Activated naive CD8-positive, alpha-beta T cell treated with anti-CD3 and anti-CD28 coated beads, Interleukin-2, amount 50 U/mL, for 24 hours (primary cell): ENCODE results near the gene TPRKB.
"Not testable (repeated sequence)": the region's sequence is repeated elsewhere in the genome, so short reads cannot be mapped to it uniquely, and the experiment has no call there.

Experiments
- ATAC-seq: fragments of 150-1000 bp; cut with Tn5 transposase; one replicate; pipeline ENCODE4 v1.10.0; 2021
- DNase-seq: peaks from one replicate; pipeline ENCODE4 v3.0.0; 2021
- H3K27ac Mint-ChIP-seq: one replicate; pipeline ENCODE4 v1.8.0; 2021; ENCODE audit warnings: mild to moderate bottlenecking, mixed read lengths
- H3K27me3 Mint-ChIP-seq: one replicate; pipeline ENCODE4 v1.8.0; 2021; ENCODE audit warnings: mixed read lengths
- H3K36me3 Mint-ChIP-seq: one replicate; pipeline ENCODE4 v1.8.0; 2021; ENCODE audit warnings: low read depth, mixed read lengths
- H3K4me1 Mint-ChIP-seq: one replicate; pipeline ENCODE4 v1.8.0; 2021; ENCODE audit warnings: mixed read lengths
- H3K4me3 Mint-ChIP-seq: one replicate; pipeline ENCODE4 v1.8.0; 2021; ENCODE audit warnings: mild to moderate bottlenecking, moderate library complexity, mixed read lengths
- H3K9me3 Mint-ChIP-seq: one replicate; pipeline ENCODE4 v1.8.0; 2021; ENCODE audit warnings: mixed read lengths

TPRKB gene

DNA sequence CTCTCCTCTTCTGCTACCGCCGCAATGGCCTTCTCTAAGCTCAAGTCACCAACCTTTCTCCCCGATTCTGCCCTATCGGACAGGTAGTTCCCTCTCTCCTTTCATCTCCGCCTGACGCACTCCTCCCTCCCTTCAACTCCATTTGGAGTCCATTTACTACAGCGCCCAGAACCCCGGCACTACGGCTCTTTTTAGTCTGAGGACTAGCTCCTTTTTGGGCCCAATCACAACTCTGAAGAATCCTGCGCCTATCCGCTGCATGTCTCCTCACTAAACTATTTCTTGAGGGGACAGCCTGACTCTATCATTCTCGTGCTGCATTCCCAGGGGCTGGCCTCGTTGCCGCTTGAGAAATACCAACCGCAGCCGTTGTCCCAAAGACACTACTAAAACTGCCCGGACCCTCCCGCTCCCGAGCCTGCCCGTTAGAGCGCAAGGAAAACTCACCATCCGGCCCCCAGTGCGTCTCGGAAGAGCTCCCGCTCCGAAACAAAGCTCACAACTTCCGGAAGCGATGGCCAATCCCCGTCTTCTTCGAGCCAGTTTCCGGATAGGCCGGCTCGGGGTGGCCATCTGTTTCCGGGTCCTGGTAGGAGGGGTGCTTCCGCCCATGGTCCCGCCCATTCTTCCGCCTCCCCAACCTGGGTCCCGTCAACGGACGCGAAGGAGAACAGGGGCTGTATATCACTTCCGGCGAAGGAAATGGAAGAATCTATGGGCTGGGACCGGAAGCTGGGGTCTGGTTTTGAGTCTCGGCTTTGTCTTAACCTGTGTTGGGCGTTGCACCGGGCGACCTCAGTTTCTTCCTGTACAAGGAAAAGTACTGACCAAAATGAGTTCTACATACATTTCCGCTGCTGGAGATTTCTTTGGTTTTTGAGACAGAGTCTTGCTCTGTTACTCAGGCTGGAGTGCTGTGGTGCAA lies at the start of gene TPRKB:
TPRKB (minus strand) TSS at position 491 of the 925 bp plus-strand sequence. CDS start 2,776 bp downstream, outside the sequence.
- DNase-seq: peak; percentile 94
- H3K36me3 Mint-ChIP-seq: peaks cover 28% of the 10 kb centered on the region

DNA sequence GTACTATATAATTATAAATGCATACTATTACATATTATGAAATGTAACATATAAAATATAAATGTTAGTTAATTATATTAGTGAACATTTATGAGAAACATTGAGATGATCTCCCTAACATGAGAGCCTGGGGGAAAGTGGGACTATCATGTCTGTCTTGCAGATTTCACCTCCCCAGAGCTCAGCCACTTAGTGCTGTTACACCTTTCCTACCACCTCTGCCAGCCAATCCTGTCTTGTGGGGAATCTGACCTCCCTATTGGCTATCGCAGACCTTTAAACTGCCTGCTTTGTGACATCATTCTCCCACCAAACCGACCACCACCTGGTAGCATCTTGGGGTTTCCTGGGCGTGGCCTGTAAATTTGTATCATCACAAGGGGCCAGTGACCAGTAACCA lies 46.7 kb upstream of the TPRKB start, which contains the start of gene C2orf78:
C2orf78 (plus strand) TSS at position 301 of the 400 bp plus-strand sequence. CDS start 127 bp downstream, outside the sequence.
- not testable (repeated sequence) for H3K27me3 Mint-ChIP-seq, ATAC-seq, H3K27ac Mint-ChIP-seq, H3K4me3 Mint-ChIP-seq, H3K9me3 Mint-ChIP-seq, H3K36me3 Mint-ChIP-seq, H3K4me1 Mint-ChIP-seq, DNase-seq

More for the DNA sequence above, at the start of gene TPRKB:
- peak within 1 kb of the TSS; percentile 99 for H3K4me3 Mint-ChIP-seq
- peak; percentile 99 for ATAC-seq
- H3K27ac Mint-ChIP-seq: peak within 1 kb of the TSS; percentile 81
- H3K27me3 Mint-ChIP-seq: no peaks in the 10 kb centered on the region
- H3K9me3 Mint-ChIP-seq: peaks cover 5% of the 10 kb centered on the region
- peaks cover 21% of the 10 kb centered on the region for H3K4me1 Mint-ChIP-seq

DNA sequence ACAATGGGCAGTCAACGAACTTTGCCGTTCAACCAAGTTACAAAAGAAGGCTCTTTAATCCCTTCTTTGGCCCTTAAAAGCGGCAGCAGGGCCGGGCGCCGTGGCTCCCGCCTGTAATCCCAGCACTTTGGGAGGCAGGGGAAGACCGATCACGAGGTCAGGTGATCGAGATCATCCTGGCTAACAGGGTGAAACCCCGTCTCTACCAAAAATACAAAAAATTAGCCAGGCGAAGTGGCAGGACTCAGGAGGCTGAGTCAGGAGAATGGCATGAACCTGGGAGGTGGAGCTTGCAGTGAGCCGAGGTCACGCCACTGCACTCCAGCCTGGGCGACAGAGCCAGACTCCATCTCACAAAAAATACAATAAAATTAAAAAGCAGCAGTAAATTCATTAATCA lies 46.3 kb upstream of the TPRKB start:
- not testable (repeated sequence) for DNase-seq, ATAC-seq, H3K4me3 Mint-ChIP-seq, H3K9me3 Mint-ChIP-seq, H3K27me3 Mint-ChIP-seq, H3K36me3 Mint-ChIP-seq, H3K27ac Mint-ChIP-seq
- peaks cover 13% of the 10 kb centered on the region for H3K4me1 Mint-ChIP-seq

DNA sequence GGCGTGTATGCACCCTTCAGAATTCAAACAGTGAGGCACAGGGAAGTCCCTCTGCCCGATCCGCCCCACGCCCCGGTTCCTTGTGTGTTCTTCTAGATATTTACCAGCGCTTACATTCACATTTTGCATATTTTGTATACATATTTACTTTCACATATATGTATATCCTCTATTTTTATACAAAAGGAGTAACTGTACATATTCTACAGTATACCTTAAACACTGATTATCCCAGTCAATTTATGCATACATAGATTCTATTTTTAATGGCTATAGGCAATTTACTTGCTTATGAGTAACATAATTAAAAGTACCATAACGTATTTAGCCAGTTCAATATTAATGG lies 43.1 kb upstream of the TPRKB start:
- Mint-ChIP-seq H3K4me1 (peaks cover 27% of the 10 kb centered on the region), H3K27me3 (peaks cover 2% of the 10 kb centered on the region), H3K4me3 (peak overlapping the region; percentile 100), H3K9me3 (no peaks in the 10 kb centered on the region), H3K36me3 (peaks cover 19% of the 10 kb centered on the region), H3K27ac (peak overlapping the region; percentile 97)
- DNase-seq (no peak), ATAC-seq (no peak)

DNA sequence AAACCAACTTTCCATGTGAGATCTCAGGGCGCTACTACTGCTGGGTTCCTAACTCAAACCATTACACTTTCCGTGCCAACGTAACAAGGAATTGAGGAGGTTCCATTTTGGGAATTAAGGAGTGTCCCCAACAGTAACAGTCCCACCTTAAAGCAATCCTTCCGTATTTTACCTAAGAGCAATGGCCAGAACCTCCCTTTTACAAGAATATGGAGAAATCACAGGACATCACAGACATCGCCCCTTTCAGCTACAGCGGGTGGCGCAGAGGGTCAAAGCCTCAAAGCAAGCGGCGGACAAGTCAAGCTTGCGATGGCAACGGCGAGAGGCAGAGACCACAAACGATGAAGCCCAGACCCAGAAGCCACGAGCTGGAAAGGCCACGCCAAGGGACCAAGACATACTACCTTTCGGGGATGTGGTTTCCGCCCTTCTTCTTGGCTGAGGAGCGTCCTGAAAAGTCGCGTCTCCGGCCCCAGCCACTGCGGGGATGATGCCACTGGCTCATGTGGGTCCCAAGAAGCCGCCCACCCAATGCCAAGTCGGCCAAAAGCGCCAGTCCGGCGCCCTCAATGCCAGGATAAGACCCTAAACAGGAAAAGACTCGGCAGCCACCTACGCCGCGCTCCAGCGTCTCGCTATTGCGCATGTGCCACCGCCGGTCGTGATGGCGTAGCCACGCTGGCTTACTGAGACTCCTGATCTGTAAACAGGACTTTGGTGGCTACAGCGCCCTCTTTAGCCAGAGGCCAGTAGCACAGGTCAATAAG lies 42.5 kb upstream of the TPRKB start, which contains the start of gene DUSP11:
DUSP11 (minus strand) TSS at position 637 of the 770 bp plus-strand sequence; CDS start at position 508, 129 bp downstream.
- Mint-ChIP-seq H3K9me3 (no peaks in the 10 kb centered on the region), H3K4me3 (peak within 1 kb of the TSS; percentile 100), H3K27me3 (peaks cover 2% of the 10 kb centered on the region), H3K27ac (peak within 1 kb of the TSS; percentile 97), H3K4me1 (peaks cover 27% of the 10 kb centered on the region), H3K36me3 (peaks cover 23% of the 10 kb centered on the region)
- ATAC-seq (peak; percentile 100), DNase-seq (peak; percentile 98)

DNA sequence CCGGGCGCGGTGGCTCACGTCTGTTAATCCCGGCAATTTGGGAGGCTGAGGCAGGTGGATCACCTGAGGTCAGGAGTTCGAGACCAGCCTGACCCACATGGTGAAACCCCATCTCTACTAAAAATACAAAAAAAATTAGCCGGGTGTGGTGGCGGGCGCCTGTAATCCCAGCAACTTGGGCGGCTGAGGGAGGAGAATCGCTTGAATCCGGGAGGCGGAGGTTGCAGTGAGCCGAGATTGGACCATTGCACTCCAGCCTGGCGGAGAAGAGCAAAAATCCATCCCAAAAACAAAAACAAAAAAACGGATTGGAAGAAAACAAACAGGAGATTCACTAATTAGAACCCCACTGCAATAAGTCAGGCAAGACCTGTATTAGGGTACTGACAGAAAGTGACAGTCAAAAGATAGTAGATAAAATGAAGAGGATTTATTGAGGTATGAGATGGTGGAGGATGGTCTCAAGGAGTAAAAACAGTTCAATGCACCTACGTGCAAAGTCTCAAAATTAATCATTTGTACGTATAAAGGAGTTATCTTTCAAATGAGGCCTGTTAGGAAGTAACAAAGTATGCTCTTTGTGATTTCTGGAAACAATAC lies 41.8 kb upstream of the TPRKB start:
- Mint-ChIP-seq H3K4me1 (peaks cover 31% of the 10 kb centered on the region), H3K4me3 (peak overlapping the region; percentile 100), H3K27ac (peak overlapping the region; percentile 97), H3K36me3 (peaks cover 29% of the 10 kb centered on the region)
- DNase-seq, ATAC-seq, H3K9me3 Mint-ChIP-seq, H3K27me3 Mint-ChIP-seq: not testable (repeated sequence)

DNA sequence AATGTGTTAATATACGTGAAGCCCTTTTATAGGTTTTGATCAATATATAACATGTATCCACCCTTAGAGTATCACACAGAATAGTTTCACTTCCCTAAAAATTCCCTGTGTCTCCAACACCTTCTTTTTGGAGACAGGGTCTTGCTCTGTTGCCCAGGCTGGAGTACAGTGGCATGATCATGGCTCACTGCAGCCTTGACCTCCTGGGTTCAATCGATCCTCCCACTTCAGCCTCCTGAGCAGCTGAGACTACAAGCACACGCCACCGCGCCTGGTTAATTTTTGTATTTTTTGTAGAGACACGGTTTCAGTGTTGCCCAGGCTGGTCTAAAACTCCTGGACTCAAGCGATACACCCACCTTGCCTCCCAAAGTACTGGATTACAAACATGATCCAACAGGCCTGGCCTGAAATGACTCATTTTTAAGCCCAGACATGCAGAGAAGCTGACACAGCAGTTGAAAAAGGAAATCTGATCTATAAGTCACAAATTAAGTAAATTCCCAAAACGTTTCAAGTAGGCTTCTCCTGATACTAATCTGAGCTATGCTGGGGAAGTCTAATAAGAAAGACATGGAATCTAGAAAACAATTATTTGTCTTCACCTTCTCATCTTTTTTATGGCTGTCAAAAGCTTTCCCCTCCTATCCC lies 39.8 kb upstream of the TPRKB start:
- no peak overlapping the region for H3K27ac Mint-ChIP-seq
- H3K27me3 Mint-ChIP-seq: no peaks in the 10 kb centered on the region
- DNase-seq (no peak), ATAC-seq (no peak)
- no peaks in the 10 kb centered on the region for H3K9me3 Mint-ChIP-seq
- H3K4me3 Mint-ChIP-seq: no peak overlapping the region
- H3K4me1 Mint-ChIP-seq: peaks cover 31% of the 10 kb centered on the region
- peaks cover 40% of the 10 kb centered on the region for H3K36me3 Mint-ChIP-seq

DNA sequence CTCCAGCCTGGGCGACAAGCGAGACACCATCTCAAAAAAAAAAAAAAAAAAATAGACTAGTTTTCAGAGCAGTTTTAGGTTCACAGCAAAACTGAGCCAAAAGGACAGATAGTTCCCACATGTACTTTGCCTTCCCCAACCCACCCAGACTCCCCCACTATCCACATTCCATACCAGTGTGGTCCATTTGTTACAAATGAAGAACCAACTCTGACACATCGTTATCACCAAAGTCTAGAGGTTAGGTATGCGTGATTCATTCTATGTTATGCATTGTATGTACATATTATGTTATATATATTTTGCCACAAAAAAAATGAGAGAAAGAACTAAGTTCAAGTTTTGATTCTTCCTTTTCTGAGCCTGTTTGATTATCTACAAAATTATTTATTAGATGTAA lies 39.2 kb upstream of the TPRKB start:
- Mint-ChIP-seq H3K27me3 (no peaks in the 10 kb centered on the region), H3K9me3 (no peaks in the 10 kb centered on the region), H3K36me3 (peaks cover 42% of the 10 kb centered on the region), H3K4me3 (no peak overlapping the region), H3K27ac (no peak overlapping the region), H3K4me1 (peaks cover 31% of the 10 kb centered on the region)
- DNase-seq (no peak), ATAC-seq (no peak)

DNA sequence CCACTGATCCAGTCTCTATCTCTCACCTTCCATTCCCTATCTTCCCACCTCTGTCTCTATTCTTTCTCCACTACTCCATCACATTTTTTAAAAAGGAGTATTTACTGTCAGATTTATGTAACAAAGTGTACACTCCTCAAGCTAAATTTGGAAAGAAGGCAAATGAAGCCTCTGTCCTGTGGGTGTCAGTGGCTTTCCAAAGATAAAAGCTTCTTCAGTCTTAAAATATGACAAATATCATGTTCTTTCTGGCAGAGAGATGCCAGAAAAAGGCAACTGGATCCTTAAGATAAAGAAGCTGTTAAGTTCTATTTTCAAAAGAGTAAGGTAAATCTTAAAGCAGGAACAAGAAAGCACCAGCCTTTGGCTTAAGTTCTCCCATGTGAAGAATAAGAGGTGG lies 35.7 kb upstream of the TPRKB start:
- DNase-seq (no peak), ATAC-seq (no peak)
- peaks cover 13% of the 10 kb centered on the region for H3K4me1 Mint-ChIP-seq
- H3K27me3 Mint-ChIP-seq: no peaks in the 10 kb centered on the region
- H3K27ac Mint-ChIP-seq: no peak overlapping the region
- H3K9me3 Mint-ChIP-seq: no peaks in the 10 kb centered on the region
- H3K4me3 Mint-ChIP-seq: no peak overlapping the region
- H3K36me3 Mint-ChIP-seq: peaks cover 60% of the 10 kb centered on the region

DNA sequence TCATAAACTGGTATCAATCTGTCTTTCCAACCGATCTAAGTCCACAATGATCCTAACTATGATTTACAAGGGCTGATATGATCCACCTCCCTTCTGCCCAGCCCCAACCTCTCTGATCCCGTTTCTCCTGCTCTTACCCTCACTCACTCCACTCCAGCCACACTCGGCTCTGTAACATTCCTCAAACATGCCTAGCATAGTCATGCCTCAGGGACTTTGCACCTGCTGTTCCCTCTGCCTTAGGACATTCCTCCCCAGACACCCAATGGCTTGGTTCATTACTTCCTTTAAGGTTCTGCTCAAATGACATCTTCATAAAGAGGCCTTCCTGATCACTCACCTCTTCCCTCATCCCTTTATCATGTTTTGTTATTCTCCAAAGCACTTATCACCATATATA lies 33.6 kb upstream of the TPRKB start:
- DNase-seq (no peak), ATAC-seq (no peak)
- Mint-ChIP-seq H3K36me3 (peaks cover 60% of the 10 kb centered on the region), H3K4me3 (no peak overlapping the region), H3K4me1 (peaks cover 3% of the 10 kb centered on the region), H3K27ac (no peak overlapping the region), H3K9me3 (no peaks in the 10 kb centered on the region), H3K27me3 (no peaks in the 10 kb centered on the region)

DNA sequence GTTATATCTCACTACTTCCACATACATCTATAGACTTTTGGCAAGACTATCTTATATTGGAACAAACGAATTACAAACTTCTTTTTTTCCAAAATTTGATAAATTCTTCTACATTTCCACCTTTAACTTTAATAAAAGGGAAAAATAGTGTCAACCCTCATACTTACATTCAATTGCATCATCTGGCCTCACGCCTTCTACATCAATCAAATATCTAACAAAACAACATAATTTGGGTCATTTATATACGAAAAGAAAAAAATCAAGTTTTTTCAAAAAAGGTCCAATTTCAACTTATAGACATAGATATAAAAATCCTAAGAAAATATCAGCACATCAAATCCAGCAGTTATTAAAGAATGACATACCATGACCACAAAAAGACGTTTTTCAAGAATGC lies 29.8 kb upstream of the TPRKB start:
- Mint-ChIP-seq H3K4me3 (no peak overlapping the region), H3K27me3 (no peaks in the 10 kb centered on the region), H3K27ac (no peak overlapping the region), H3K4me1 (no peaks in the 10 kb centered on the region), H3K36me3 (peaks cover 49% of the 10 kb centered on the region), H3K9me3 (no peaks in the 10 kb centered on the region)
- no peak for ATAC-seq
- DNase-seq: no peak

DNA sequence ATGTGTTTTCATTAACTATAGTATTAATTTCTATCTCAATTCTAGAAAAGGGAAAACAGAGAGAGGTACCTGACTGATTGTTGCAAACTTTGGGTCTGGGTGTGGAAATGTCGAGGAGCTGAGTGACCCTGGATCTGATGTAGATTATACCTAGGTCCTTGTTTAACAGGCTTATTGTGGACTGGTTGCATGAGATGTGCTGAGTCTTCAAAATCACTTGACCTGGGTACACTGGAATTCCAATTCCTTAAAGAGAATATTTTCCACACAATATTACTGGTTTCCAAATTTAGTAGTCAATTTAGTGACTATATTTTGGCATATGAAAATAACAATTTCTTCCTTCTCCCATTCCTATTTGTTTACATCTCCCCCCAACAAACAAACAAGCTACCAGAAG lies 29.2 kb upstream of the TPRKB start:
- no peaks in the 10 kb centered on the region for H3K27me3 Mint-ChIP-seq
- no peaks in the 10 kb centered on the region for H3K9me3 Mint-ChIP-seq
- no peaks in the 10 kb centered on the region for H3K4me1 Mint-ChIP-seq
- DNase-seq (no peak), ATAC-seq (no peak)
- no peak overlapping the region for H3K27ac Mint-ChIP-seq
- no peak overlapping the region for H3K4me3 Mint-ChIP-seq
- peaks cover 51% of the 10 kb centered on the region for H3K36me3 Mint-ChIP-seq

DNA sequence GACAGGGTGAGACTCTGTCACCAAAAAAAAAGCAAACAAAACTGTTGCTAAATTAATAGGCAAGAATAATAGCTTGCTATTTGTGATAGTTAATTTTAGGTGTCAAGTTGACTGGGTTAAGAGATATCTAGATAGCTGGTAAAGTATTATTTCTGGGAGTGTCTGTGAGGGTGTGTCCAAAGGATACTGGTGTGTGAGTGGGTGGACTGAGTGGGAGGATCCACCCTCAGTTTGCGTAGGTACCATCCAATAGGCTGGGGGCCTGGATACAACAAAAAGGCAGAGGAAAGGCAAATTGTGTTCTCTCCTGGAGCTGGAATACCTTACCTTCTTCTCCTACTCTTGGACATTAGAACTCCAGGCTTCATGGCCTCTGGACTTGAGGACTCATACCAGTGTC lies 27.8 kb upstream of the TPRKB start:
- no peaks in the 10 kb centered on the region for H3K27me3 Mint-ChIP-seq
- H3K27ac Mint-ChIP-seq: no peak overlapping the region
- no peaks in the 10 kb centered on the region for H3K4me1 Mint-ChIP-seq
- DNase-seq: no peak
- no peak overlapping the region for H3K4me3 Mint-ChIP-seq
- no peak for ATAC-seq
- H3K36me3 Mint-ChIP-seq: peaks cover 52% of the 10 kb centered on the region
- no peaks in the 10 kb centered on the region for H3K9me3 Mint-ChIP-seq

DNA sequence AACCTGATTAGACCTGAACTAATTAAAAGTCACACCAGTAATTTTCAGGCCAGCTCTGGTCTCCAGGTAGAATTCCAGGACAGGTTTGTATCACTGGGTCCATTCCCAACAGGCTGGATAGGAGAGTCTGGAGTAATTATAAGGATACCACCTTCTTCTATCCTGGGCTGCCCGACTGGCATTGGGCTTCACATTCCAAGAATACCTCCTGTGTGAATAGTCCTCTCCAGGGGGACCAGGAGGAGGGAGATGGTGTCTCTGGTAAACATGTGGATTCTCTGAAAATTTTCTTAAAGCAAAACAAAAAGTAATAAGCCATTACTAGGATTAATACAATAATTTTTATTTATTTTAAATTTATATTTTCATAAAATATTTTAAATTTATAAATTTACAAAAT lies 25.4 kb upstream of the TPRKB start:
- H3K27ac Mint-ChIP-seq: no peak overlapping the region
- no peaks in the 10 kb centered on the region for H3K4me1 Mint-ChIP-seq
- DNase-seq (no peak), ATAC-seq (no peak)
- H3K9me3 Mint-ChIP-seq: no peaks in the 10 kb centered on the region
- peaks cover 47% of the 10 kb centered on the region for H3K36me3 Mint-ChIP-seq
- H3K4me3 Mint-ChIP-seq: no peak overlapping the region
- no peaks in the 10 kb centered on the region for H3K27me3 Mint-ChIP-seq
